ENCODE measurements around the gene MICAL2. TPM values are rescaled to one million over a fixed set of nuclear protein-coding genes. Genes with fewer than 3 reads are reported as not detected.
A peak's percentile ranks its signal among the peaks of the same experiment; 100 is the strongest.

The MICAL2 gene
- total RNA-seq, 4 donors from 2014 or later = 24.7 to 53.7 (median 37.0) TPM

DNA sequence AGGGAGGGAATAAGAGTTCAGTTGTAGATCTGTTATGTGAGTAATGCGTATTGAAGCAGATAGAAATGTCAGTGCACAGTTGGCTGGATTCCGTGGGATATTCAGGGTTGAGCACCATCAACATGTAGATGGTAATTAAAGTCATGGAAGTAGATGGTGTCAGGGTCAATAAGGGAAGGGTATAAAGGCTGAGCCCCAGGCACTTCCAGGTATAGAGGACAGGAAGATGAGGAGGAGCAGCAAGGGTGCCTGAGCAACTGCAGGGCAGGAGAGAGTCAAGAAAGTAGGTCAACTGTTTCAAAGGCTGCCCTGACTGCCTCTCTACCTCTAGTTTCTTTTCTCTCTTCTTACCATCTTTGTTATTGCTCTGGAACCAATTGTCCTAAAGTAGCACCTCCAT lies 85.9 kb downstream of the MICAL2 start:
- H3K4me3 ChIP-seq = no peak overlapping the region
- in situ Hi-C loops (cut with MboI; ENCODE audit: low sequenced_read_pairs in 4 of 4) = no loop called here

DNA sequence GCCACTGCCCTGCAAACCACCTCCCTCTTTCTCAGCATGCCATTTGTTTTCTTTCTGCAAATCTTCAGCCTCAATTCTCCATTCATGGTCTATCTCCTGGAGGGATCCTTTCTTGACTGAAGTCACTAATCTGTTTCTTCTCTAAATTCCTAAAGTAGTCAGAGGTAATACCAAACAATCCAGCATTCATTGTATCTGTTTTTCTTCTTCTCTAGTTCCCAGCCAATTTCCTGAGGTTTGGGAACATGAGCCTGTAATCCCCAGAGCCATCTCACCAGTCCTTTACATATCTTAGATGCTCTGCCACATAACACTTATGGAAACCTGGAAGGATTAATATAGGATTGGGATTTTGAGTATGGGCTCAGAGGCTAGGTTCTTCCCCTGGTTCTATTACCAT lies 86.5 kb downstream of the MICAL2 start:
- Histone ChIP-seq H3K4me1 (peaks cover 7 to 15% of the 10 kb centered on the region in 2 donors), H3K4me3 (no peak overlapping the region)

More for the DNA sequence above, 85.9 kb downstream of the MICAL2 start:
- no peak for TF ChIP-seq POLR2A (IDR thresholded peaks at IDR 0.05)
- TF ChIP-seq, protein P1, sequence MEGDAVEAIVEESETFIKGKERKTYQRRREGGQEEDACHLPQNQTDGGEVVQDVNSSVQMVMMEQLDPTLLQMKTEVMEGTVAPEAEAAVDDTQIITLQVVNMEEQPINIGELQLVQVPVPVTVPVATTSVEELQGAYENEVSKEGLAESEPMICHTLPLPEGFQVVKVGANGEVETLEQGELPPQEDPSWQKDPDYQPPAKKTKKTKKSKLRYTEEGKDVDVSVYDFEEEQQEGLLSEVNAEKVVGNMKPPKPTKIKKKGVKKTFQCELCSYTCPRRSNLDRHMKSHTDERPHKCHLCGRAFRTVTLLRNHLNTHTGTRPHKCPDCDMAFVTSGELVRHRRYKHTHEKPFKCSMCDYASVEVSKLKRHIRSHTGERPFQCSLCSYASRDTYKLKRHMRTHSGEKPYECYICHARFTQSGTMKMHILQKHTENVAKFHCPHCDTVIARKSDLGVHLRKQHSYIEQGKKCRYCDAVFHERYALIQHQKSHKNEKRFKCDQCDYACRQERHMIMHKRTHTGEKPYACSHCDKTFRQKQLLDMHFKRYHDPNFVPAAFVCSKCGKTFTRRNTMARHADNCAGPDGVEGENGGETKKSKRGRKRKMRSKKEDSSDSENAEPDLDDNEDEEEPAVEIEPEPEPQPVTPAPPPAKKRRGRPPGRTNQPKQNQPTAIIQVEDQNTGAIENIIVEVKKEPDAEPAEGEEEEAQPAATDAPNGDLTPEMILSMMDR (IDR thresholded peaks at IDR 0.05 in 4 of 5, conservative IDR thresholded peaks at IDR 0.05 in 1 of 5) = no peak
- H3K4me1 ChIP-seq = peaks cover 7 to 12% of the 10 kb centered on the region in 2 donors
- H3K36me3 ChIP-seq = no peaks in the 10 kb centered on the region
- no peaks in the 10 kb centered on the region for H3K27me3 ChIP-seq
- H3K27ac ChIP-seq = no peak overlapping the region
- ATAC-seq (no peak), DNase-seq (no peak)
- no peaks in the 10 kb centered on the region for H3K9me3 ChIP-seq
- intact Hi-C loops (cut with DNase I; ENCODE audit: low total_unique reads) = no loop called here

DNA sequence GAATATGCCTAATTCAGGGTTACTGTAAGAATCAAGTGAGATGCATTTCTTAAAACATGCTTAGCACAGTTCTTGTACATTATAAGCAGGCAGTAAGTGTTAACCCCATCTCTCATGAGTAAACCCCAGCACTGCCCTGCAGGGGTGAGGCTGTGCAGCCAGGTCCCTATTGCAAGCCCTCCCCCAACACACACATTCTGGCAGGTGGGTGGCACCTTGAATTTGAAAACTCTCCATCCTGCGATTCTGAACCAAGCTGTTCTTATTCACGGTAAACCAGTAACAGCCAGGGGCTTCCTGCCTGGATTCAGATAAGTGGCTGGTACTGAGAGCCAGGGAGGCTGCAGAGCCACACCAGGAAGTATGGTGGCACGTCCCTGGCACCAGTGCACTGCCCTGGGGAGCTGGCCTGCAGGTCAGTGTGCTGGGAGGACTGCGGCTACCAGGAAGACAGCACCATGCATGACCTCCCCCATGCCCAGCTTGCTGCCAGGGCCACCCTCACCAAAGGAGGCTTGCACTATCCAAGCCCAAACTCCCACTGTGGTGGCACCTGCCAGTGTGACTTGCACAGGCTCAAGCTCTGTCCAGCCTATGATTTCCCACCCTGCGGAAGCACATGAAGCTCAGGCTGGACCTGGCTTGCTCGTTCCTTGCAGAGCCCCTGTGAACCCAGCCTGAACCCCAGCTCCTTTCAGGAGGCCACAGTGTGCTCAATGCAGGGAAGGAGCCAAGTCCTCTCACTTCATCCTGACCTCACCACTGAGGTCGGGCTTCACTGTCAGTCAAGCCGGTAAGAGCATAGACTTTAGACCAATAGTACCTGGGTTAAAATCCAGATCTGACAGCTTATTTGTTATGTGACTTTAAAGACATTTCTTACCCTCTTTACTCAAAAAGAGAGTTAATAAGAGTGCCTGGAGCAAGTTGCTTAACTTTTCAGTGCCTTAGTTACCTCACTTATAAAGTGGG lies 88.1 kb downstream of the MICAL2 start:
- Histone ChIP-seq H3K36me3 (no peaks in the 10 kb centered on the region), H3K27ac (no peak overlapping the region), H3K4me1 (peaks cover 7 to 15% of the 10 kb centered on the region in 2 donors), H3K9me3 (no peaks in the 10 kb centered on the region), H3K27me3 (no peaks in the 10 kb centered on the region), H3K4me3 (no peak overlapping the region)
- intact Hi-C loops (cut with DNase I; ENCODE audit: low total_unique reads) = no loop called here
- ATAC-seq = no peak
- DNase-seq = no peak
- TF ChIP-seq, protein P1 (IDR thresholded peaks at IDR 0.05 in 4 of 5, conservative IDR thresholded peaks at IDR 0.05 in 1 of 5) = no peak
- no peak for TF ChIP-seq POLR2A (IDR thresholded peaks at IDR 0.05)
- in situ Hi-C loops (cut with MboI; ENCODE audit: low sequenced_read_pairs in 4 of 4) = no loop called here

More for the DNA sequence above, 86.5 kb downstream of the MICAL2 start:
- H3K27ac ChIP-seq = no peak overlapping the region
- DNase-seq = no peak
- H3K27me3 ChIP-seq = no peaks in the 10 kb centered on the region
- H3K9me3 ChIP-seq = no peaks in the 10 kb centered on the region
- TF ChIP-seq, protein P1 (IDR thresholded peaks at IDR 0.05 in 4 of 5, conservative IDR thresholded peaks at IDR 0.05 in 1 of 5) = no peak
- no peak for TF ChIP-seq POLR2A (IDR thresholded peaks at IDR 0.05)
- H3K36me3 ChIP-seq = no peaks in the 10 kb centered on the region
- intact Hi-C loops (cut with DNase I; ENCODE audit: low total_unique reads) (no loop called here), in situ Hi-C loops (cut with MboI; ENCODE audit: low sequenced_read_pairs in 4 of 4) (no loop called here)
- no peak for ATAC-seq

DNA sequence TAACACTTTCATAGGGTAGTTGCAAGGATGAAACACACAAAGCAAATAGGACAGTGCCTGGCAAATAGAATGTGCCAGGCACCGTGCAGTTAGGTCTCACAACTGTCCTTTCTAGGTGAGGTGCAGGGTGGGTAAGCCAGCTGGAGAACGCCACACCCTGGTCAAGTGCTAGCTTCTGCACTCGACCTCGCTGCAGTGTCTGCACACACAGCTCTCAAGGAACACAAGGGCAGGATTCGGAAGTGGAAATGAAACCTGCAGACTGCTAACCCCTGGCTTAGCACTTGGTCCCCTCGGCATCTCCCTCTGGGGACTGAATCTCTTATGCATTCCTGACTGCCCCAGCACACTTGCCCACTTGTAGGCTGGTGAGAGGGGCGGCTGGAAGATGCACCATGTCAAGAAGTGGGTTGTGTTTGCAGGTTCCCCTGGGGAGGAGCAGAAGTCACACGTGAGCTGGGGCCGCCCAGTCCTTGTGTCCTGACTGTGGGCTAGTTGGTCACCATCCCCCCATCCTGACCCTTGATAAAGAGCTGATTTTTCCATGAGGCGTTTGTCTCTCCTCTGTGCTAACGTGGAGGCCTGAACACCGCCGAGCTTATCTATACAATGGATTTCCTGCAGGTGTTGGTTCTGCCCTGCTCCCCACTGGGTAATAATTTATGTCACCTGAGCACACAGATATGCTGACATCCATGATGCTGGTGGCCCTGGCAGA lies 89.0 kb downstream of the MICAL2 start:
- H3K36me3 ChIP-seq = no peaks in the 10 kb centered on the region
- no peaks in the 10 kb centered on the region for H3K9me3 ChIP-seq
- in situ Hi-C loops (cut with MboI; ENCODE audit: low sequenced_read_pairs in 4 of 4) (no loop called here), intact Hi-C loops (cut with DNase I; ENCODE audit: low total_unique reads) (no loop called here)
- DNase-seq = no peak
- TF ChIP-seq, protein P1 (IDR thresholded peaks at IDR 0.05 in 4 of 5, conservative IDR thresholded peaks at IDR 0.05 in 1 of 5) = no peak
- TF ChIP-seq POLR2A (IDR thresholded peaks at IDR 0.05) = no peak
- H3K27ac ChIP-seq = peak overlapping the region in 1 of 4 donors; percentile 53
- no peaks in the 10 kb centered on the region for H3K27me3 ChIP-seq
- H3K4me1 ChIP-seq = peaks cover 7 to 15% of the 10 kb centered on the region in 2 donors
- ATAC-seq = no peak
- H3K4me3 ChIP-seq = no peak overlapping the region

Measured in gastrocnemius medialis (tissue), 4 donors.